GM18502 (cell line): ENCODE data around the gene DENND1A.
"Not testable (repeated sequence)": the region's sequence is repeated elsewhere in the genome, so short reads cannot be mapped to it uniquely, and the experiment has no call there.

Source experiments
- ATAC-seq: cut with Tn5 transposase; IDR thresholded peaks from one replicate; pipeline ENCODE4 v1.9.1; 2021; ENCODE audit warnings: mild to moderate bottlenecking; ENCODE audit not compliant: unreplicated experiment, poor library complexity

The DENND1A gene

DNA sequence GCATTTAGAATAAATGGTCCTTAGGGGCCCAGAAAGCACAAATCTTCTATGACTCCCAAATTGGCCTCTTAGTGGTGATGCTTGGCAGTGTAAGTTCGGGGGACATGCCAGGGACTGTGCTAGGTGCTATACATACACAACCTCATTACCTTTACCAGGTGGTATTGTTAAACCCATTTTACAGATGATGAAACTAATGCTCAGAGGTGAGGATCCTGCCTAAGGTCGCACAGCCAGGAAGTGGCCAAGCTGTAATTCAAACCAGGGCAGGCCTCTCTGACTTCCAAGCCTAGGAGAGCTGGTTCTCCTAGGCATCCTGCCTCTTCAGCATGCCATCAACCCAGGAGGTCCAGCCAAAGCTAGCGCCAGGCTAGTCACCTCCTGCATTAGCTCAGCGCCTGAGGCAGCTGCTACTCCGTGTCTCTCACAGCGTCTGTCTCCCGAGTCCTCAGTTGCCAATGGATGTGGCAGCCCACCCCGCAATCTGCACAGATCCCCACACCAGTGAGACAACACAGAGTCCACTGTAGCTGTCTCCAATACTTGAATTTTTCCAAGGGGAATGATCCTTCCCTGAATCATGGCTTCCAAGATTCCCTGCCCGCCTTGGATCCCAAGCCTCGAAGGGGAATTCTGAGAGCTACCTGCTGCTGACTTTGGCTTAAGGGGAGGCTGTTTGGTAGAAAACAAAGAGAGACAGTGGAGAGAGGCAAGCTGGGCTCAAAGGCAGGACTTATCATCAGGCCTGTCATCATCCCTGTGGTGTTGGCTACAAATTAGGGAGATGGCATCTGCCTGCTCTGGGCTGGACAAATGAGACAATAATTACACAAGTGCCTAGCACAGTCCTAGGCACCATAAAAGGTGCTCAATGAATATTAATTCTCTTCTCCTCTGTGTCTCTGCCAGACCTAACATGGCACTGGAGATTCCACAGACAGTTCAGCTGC, 521.3 kb downstream of the DENND1A start:
- ATAC-seq = no peak

DNA sequence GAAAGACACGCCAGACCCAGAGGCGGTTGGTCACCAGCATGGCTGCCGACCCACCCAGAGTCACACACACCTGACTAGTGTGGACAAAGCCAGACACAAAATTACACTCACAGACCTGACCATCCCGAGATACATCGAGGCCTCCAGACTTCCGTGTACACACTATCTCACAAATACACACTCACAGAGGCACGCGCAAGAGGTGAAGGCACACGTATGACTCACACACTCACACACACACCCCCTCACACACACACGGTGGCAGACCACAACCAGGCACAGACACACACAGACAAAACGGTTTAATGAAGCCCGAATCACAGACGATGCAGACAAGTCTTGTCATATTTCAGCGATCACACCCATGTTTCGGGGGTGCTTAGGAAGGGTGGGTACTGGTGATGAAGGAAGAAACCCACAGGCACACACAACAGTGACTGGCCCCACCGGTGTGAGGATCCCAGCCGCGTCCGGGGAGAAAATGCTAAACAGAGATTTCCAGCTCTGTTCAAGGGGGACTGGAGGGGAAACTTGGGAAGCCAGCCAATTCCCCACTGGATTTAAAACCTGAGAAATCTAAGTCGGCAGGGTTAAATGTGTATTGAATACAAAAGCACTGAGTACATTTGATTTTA, 522.6 kb downstream of the DENND1A start:
- no peak for ATAC-seq

DNA sequence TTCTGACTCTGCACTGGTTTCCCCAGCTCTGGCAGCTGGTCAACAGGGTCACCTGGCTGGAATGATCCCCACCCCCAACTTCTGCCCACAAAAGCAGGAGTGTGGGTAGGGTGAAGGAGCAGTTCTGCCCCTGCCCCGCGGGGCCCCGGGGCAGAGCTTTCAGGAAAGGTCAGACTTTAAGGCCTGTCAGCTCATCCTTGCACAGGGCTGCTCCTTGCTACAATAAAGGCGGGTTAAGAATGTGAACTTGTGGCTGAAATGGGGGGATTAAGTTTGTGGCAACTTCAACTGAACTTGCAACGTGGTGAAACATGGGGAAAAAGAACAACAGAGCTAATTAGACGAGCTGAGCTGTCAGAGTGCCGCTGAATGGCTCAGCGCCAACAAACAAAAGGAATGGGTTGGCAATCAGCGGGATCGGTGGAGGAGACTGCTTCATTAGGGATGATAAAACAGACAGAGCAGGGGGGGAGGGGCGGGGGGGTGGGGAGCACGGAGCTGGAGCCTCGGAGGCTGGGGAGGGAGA, 523.2 kb downstream of the DENND1A start:
- no peak for ATAC-seq

DNA sequence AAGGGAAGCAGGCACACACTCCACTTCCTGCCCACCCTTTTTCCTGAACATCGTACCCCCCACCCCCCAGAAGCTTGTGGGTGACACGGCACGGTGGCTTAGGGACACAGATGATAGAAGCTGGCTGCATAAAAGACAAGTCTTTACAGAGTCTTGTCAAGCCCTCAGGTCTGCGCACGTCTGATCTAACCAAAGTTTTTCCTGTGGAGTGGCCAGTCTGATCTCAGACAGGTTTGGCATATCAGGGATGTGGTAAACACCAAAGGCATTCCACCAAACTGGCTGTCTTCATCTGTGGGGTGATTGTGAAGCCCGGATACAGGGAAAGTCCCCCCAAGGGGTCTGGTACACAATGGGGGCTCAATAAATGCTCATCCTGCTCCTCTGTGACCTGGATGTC, 523.9 kb downstream of the DENND1A start:
- no peak for ATAC-seq

DNA sequence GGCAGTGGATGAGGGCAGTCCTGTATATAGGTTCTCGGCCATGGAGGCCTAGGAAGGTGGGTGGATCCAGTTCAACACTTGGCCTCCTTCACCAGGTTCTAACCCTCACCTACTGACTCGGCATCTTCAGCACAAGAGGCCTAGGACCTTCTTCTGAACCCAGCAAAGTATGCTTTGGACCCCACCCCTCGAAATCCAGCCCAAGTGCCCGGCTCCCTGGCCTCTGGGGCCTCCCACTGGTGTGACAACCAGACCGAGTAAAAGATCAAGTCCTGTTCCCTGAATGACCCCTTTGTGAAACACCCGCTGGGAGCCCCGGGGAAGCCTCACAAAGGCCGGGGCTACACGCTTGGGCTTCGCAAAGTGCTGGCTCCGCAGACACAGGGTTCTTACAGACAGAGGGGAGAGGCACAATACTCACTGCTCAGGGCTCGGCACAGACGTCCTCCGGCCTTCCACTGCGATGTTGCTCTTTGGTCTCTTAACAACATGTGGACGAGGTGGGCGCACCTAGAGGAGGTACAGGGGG, 526.9 kb downstream of the DENND1A start:
- ATAC-seq = no peak

DNA sequence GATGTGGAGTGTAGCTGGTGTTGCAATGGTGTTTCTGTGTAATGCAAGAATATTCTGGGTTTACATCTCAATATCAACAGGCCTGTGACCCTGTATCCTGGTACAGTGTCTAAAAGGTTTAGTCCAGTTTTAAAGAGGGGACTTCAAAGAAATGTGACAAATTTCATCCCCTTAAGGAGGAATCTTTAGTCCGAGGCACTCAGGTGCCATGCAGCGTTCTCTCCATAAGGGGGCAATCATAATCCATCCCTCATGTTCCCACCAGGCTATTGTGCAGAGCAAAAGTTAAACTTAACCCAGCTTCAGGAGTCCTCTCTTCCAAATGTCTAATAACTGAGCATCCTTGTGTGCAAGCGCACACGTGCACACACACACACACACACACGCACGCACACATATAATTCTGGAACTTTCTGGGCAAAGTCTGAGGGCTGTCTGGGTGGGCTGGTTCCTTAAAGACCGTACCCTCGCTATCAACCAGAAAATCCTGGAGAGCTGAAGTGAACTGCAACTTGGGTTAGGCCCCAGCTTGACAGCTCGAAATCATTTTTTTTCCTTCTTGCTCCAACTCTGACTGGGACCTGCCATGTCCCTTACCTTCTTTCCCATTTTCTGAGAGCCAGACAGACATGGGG, 527.9 kb downstream of the DENND1A start:
- ATAC-seq = no peak

DNA sequence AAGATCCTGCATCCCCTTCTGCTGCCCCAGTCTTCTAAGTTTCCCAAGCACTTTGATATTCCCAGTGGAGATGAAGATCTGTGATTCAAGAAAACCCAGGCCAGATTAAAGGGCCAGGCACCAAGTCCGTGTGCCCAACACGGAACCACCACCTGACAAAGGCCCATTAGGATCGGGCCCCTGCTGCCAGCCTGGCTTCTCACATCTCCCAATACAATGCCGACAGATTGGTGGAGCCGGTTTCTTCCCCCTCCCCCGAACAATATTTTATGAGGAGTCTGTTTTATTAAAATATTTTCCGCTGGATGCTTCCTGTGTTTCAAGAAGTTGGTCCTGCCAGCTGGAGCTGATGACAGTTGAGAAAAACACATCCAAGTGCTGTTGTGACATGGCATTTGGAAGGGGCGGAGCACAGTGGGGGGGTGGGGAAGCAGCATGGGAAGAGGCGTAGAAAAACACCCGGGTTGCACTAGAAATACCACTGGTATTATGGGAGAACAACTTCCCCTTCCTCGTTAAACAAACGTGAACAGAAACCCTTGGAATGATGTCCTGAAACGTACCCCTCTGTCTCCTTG, 528.9 kb downstream of the DENND1A start:
- ATAC-seq = no peak

DNA sequence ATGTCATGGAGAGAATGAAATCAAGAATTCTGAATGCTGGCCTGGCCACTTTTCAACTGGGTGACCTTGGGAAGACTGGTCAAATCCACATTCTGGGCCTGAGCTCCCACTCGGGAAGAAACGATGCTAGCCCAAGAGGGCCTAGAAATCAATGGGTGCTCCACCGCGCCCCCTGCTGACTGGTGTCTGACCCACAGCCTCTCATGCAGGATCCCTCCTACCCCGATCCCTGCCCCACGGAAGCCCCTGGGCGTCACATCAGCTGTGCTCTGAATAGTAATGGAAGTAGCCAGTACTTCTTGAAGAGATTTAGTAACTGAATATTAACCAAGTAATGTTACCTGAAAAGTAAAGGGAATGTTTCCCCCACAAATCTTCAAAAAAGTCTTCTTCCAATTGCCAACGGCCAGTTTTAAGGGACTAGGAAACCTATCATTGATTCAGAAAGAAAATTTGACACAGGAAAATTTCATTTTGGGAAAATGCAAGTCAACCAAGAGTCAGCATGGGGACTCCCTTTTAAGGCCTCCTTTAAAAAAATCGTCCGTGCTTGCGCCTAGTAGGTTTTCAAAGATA, 530.0 kb downstream of the DENND1A start:
- no peak for ATAC-seq

DNA sequence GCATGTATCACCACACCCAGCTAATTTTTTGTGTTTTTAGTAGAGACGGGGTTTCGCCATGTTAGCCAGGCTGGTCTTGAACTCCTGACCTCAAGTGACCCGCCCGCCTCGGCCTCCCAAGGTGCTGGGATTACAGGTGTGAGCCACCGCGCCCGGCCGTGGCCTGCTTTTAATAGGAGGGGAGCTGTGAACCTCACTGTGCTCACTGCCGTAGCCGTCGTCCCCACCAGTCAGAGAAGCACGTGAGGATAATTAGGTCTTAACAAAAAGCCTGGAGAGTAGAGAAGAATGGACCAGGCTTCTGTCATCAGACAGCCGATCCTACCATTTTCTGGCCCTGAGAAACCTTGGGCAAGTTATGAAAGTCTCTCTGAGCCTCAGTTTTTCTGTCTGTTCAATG, 531.0 kb downstream of the DENND1A start:
- ATAC-seq = not testable (repeated sequence)

DNA sequence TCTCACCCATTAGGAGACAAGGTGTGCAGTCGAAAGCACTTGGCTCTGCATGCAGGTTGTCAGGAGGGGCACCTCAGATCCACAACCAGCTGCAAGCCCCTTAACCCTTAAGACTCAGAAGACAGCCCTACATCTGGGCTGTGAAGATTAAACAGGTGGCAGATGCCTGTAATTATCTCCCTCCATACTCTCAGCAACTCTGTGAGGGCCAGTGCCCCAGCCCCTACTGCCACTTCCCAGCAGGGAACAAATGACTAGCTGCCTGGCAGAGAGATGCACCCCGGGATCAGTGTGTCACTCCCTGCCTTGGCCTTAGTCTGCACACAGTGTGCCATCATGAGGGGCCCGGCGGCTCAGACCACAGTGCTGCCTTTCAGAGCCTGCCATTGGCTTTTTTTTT, 532.0 kb downstream of the DENND1A start:
- no peak for ATAC-seq

DNA sequence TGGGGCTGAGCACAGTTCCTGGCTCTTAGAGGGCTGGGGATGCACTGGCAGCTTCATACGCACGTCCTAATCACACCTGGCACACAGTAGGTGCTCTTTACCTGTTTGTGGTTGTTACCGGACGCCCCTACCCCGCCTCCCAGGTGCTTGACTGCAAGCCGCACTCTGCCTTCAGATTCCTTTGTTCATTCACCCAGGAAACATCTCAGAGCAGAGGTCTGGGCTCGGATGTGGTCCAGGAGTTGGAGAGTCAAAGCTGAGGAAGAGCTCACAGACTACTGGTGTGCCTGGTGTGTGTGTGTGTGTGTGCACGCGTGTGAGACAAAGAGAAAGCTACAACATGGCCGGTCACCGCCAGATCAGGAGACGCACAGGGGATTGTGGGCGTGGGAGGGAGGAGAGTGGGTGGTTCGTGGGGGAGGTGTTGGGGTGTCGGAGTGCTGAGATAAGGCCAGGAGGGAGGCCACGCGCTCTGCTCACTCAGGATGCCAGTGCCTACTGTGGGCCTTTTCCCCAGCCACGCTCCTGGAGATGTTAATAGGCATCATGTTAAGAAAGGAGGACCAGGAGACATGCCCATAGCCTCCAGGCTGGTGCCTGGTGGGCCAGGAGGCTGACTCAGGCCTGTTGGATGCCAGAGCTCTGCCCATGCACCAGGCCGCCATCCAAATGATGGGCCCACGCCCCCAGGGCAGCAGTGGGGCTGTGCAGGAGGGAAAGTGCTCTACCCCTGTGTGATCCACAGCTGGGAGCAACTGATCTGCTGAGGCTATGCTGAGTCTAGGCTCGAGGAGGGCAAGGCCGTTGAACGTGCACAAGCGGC, 534.0 kb downstream of the DENND1A start:
- ATAC-seq = no peak

DNA sequence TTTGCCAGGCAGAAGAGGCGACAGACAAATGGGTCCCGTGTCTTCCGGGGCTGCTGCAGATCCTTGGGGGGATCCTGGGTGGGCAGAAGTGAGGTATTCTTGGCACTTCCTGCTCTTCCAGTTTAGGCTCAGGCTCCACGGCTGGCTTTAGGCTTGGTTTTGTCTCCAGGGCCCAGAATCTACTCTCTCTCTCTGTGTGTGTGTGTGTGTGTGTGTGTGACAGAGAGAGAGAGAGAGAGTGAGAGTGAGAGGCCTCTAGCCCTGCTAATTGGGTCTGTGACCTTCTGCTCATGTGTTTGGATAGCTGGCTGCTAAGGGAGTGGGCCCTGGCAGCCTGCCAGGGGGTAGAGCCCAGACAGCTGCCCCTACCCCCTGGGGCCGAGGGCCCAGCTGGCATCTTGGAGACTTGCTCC, 534.6 kb downstream of the DENND1A start:
- no peak for ATAC-seq

DNA sequence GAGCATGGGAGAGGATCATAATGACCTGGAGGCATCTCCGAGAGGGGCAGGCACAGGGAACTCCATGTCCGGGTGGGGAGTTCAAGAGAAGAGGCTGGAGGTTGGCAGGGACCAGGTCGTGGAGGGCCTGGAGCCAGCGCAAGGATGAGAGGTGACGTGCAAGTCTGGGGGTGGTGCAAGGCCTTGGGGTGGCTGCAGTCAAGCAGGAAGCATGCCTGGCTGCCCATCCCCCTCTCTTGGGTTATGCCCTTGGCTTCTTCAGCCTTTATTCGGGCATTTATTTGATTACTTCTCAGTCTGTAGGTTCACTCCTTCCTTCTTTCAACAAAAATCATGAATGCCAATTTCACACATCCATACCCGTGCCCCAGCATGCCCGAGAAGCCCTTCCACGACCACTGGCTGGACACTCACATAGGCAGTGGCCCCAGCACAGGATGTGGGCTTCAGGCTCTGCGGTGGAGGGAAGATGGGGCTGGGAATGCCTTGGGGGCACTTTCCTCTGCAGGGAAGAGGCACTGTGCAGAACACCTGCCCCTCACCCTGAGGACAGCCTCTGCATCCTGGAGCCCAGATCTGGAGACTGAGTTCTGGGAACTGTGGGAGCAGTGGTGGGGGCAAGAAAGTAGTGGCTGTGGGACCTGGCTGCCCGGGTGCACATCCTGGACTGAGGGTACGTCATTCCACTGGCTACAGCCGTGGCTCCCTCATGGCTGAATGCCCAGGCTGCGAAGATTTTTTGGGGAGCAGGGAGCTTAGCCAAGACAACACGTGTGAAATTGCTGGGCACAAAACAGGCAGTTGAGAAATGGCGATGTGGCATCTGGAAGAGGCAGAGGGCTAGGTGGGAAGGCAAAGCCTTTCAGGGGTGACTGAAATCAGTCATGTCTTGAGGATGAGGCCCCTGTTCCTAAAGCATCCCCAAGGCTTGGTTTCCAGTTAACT, 535.4 kb downstream of the DENND1A start:
- no peak for ATAC-seq

DNA sequence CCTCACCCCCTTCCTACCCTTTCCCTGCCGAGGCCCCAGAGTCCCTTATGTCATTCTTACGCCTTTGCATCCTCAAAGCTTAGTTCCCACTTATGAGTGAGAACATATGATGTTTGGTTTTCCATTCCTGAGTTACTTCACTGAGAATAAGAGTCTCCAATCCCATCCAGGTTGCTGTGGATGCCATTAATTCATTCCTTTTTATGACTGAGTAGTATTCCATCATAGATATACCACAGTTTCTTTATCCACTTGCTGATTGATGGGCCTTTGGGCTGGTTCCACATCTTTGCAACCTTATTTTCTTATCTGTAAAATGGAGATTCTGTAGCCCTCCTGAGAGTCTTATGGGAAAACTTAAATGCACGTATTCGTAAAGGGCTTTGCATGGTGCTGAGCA, 537.1 kb downstream of the DENND1A start:
- no peak for ATAC-seq

DNA sequence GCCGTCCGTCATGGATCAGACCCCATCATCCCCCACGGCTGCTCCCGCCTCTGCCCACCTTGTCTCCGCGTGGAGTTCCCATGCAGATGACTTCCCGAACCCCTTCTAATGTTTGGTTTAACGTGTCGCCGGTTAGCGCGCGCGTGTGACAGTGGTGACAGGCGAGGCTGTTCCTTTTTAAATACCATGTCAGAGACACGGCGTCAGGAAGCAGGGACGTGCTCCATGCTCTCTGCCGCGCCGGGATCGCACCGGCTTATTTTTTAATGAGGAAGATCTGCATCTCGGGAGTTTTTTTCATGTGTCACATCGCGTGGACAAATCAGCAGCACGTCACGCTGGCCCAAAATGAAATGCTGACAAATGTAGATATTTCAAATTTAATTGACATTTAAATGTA, 538.0 kb downstream of the DENND1A start:
- ATAC-seq = no peak

DNA sequence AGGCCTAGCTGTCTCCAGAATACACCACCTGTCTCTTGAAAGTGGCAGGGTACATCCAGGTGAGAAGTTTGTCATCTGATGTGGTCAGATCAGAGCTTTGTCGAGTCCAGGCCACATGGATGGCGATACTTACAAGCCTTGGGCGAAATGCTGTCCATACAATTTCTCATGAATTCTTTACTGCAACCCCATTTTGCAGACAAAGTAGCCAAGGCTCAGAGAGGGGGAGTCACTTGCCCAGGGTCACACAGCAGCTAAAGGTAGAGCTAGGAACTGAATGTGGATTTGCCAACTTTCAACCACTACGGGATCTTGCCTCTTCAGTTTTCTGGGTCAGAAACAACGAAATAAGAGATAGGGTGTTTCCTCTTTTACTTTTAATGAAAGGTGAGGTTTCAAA, 538.7 kb downstream of the DENND1A start:
- no peak for ATAC-seq

DNA sequence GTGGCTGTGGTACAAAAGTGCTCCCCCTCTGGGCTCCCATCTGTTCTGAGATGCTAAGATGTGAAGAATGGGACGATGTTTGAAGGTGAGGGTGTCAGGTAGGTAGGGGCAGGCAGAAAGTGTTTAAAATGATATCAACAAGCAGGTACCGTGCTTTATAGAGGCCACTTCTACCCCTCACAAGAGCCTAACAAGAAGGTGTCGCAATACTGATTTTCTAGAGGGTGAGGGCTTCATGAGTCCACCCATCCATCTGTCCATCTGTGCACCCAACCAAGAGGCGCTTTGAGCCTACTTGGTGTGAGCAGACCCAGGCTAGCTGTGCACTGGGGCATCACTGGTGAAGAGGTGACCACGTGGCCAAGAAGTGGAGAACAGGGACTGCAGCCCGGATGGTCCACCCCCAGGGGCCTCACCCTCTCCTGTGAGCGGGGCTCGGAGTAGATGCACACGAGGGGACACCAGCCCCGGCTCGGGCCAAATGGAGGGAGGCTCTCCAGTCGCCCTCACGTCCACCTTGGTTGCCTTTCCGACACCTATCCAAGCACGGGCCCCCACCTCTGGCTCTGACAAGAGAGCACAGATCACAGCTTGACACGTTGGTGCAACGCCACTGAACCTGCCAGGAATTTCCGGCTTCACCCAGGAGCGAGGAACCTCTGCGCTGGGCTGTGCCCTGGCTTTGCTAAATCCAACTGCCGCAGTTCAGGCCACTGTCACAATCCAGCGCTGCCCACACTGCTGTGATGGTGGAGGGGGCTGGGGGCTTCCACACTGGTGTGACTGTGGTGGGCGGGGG, 539.4 kb downstream of the DENND1A start:
- ATAC-seq = no peak
